B cell (primary cell): ENCODE measurements around the gene TCF25.

Source experiments
- CTCF ChIP-seq: fragments of 200-600 bp; IDR thresholded peaks from one replicate; pipeline ENCODE4 v1.8.0; 2022; ENCODE audit warnings: antibody characterized with exemption, mild to moderate bottlenecking
- EZH2 ChIP-seq: IDR thresholded peaks from 2 replicates; pipeline ENCODE4 v1.6.1; 2012; ENCODE audit warnings: borderline replicate concordance, low read depth, mild to moderate bottlenecking, moderate library complexity, low read length; ENCODE audit not compliant: insufficient read depth, poor library complexity, severe bottlenecking

GRCh38 chr16:89902980-89903379, 29.6 kb downstream of the TCF25 start:
- TF ChIP-seq CTCF, result no peak
- TF ChIP-seq EZH2, result no peak
